Small intestine (tissue), 7 donors: ENCODE results near the gene TARBP1. TPM values are rescaled to one million over a fixed set of nuclear protein-coding genes. Genes with fewer than 3 reads are reported as not detected.

Experiments used
- DNase-seq, 2 donors: peaks; one replicate each; pipeline versions ENCODE4 v3.0.0 to v3.0.0-alpha.2; 2013
- FAIRE-seq: peaks from 2 replicates; lab custom pipeline; 2012; peaks lifted over from hg19 to GRCh38; lab: Jason Lieb, UNC
- H3K27ac ChIP-seq, 3 donors: one replicate each; pipeline ENCODE4 v1.5.1; 2013; ENCODE audit warnings: low read length in 2 of 3, mild to moderate bottlenecking in 2 of 3, control low read depth in 1 of 3, inconsistent platforms in 1 of 3, low read depth in 1 of 3, moderate library complexity in 1 of 3
- H3K27me3 ChIP-seq, 3 donors: one replicate each; pipeline ENCODE4 v1.6.1; 2013; ENCODE audit warnings: low read length in 3 of 3, inconsistent platforms in 1 of 3; ENCODE audit not compliant: control insufficient read depth in 3 of 3, insufficient read depth in 3 of 3
- H3K36me3 ChIP-seq, 3 donors: one replicate each; pipeline ENCODE4 v1.6.1; 2013; ENCODE audit warnings: low read length in 3 of 3, inconsistent platforms in 1 of 3, low read depth in 1 of 3, mild to moderate bottlenecking in 1 of 3, moderate library complexity in 1 of 3; ENCODE audit not compliant: control insufficient read depth in 3 of 3, insufficient read depth in 2 of 3
- H3K4me1 ChIP-seq, 3 donors: one replicate each; pipeline ENCODE4 v1.6.1; 2013; ENCODE audit warnings: low read length in 2 of 3, inconsistent platforms in 1 of 3, low read depth in 1 of 3, mild to moderate bottlenecking in 1 of 3, moderate library complexity in 1 of 3; ENCODE audit not compliant: control insufficient read depth in 3 of 3, insufficient read depth in 2 of 3
- H3K4me3 ChIP-seq, 3 donors: one replicate each; pipeline ENCODE4 v1.5.1; 2013; ENCODE audit warnings: low read length in 3 of 3, control low read depth in 1 of 3, inconsistent platforms in 1 of 3, low read depth in 1 of 3, mild to moderate bottlenecking in 1 of 3, moderate library complexity in 1 of 3
- H3K9me3 ChIP-seq, 2 donors: one replicate each; pipeline ENCODE4 v1.6.1; 2013; ENCODE audit warnings: low read depth in 1 of 2, low read length in 1 of 2; ENCODE audit not compliant: control insufficient read depth in 2 of 2, insufficient read depth in 1 of 2
- WGBS, 3 donors: extraction: QIAGEN DNeasy Blood & Tissue Kit; methylation state at CpG; one replicate each; pipeline ENCODE4 v1.1.7; 2013; 5-methylcytosine and 5-hydroxymethylcytosine counted together
- polyA plus RNA-seq, 4 donors: library from polyadenylated mRNA; stranded (reverse) in 3 of 4; unstranded in 1 of 4; fragments of 200-250 nt in 3 of 4; fragments of 120-200 nt in 1 of 4; gene quantifications; one replicate each; pipeline versions ENCODE4 v1.2.1 to v1.2.3, GENCODE V29; 2013
- donor health status: healthy with polysubstance abuse.
- donor health status: control.
- donor health status: control.
- donor health status: Bipolar disorder and iron deficiency.
- donor health status: healthy.

Gene TARBP1
- polyA plus RNA-seq, 4 donors: 8.1 to 67.5 (median 19.4) TPM

GRCh38 chr1:234489007-234489697 lies 10.2 kb upstream of the TARBP1 start:
- 81 to 88% (median 85%) methylated on average over 11 of the region's 11 CpGs for WGBS, 3 donors
- Histone ChIP-seq H3K36me3 (no peaks in the 10 kb centered on the region), H3K27me3 (no peaks in the 10 kb centered on the region), H3K9me3 (no peaks in the 10 kb centered on the region), H3K4me3 (no peak overlapping the region), H3K4me1 (peaks cover 0 to 2% (median 2%) of the 10 kb centered on the region in 3 donors), H3K27ac (no peak overlapping the region)
- FAIRE-seq (no peak), DNase-seq (no peak)

- FAIRE-seq: no peak
- H3K9me3 ChIP-seq: no peaks in the 10 kb centered on the region
- H3K27me3 ChIP-seq: no peaks in the 10 kb centered on the region
- no peak overlapping the region for H3K27ac ChIP-seq
- no peaks in the 10 kb centered on the region for H3K36me3 ChIP-seq
- no peak for DNase-seq
- H3K4me1 ChIP-seq: peaks cover 0 to 2% (median 2%) of the 10 kb centered on the region in 3 donors
- H3K4me3 ChIP-seq: no peak overlapping the region
- 70 to 78% (median 78%) methylated on average over 9 of the region's 9 CpGs for WGBS, 3 donors
These were observed 9.4 kb upstream of the TARBP1 start for GRCh38 chr1:234488054-234489006.

DNA sequence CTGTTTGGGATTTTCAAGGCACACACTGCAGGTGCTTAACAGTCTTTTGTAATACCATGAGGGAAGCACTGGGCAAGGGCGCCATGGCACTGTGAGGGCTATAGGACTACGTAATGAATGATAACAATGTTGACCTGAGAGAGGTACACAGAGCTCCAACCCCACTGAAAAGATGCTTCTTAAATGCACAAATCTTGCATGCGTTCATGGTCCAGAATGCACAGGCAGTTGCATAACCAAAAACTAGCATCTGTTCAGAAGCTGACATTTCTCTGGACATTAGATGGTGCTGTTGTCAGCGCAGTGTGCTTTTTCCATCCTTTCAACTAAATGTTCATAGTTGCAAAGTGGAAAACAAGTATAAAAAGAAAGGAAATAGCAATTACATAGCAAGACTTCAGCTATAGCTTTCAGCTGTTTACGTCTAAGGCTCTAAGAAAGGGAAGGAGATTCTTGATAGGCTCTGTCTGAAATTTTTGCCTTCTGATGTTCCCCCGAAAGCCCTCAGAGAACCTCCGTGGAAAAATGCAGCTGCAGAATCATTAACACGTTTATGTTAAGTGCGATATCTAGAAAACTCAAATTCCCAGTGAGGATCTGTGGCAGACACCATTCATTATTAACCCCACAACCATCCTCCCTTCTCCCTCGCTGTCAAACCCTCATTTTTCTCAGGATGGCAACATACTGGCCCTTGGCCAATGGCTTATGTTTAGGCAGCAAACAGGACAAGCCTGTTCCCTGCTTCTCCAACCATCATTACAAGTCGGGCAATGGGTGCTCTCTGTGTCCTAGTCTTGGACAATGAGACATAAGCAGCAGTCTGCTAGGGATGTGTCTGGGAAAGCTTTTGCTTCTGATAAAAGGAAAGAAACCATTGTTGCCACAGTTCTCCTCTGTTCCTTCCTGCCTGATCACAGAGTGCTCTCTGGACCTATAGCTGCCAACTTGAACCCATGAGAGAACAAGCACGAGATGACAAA lies 8.2 kb upstream of the TARBP1 start:
- H3K36me3 ChIP-seq: no peaks in the 10 kb centered on the region
- DNase-seq: peak; percentile 51 to 58
- H3K4me1 ChIP-seq: peaks cover 0 to 2% (median 2%) of the 10 kb centered on the region in 3 donors
- H3K4me3 ChIP-seq: no peak overlapping the region
- H3K9me3 ChIP-seq: no peaks in the 10 kb centered on the region
- no peak for FAIRE-seq
- WGBS, 3 donors: 30 to 42% (median 33%) methylated on average over 12 of the region's 12 CpGs
- H3K27ac ChIP-seq: peak overlapping the region in 1 of 3 donors; percentile 44
- H3K27me3 ChIP-seq: peaks cover 0 to 3% (median 0%) of the 10 kb centered on the region in 3 donors

DNA sequence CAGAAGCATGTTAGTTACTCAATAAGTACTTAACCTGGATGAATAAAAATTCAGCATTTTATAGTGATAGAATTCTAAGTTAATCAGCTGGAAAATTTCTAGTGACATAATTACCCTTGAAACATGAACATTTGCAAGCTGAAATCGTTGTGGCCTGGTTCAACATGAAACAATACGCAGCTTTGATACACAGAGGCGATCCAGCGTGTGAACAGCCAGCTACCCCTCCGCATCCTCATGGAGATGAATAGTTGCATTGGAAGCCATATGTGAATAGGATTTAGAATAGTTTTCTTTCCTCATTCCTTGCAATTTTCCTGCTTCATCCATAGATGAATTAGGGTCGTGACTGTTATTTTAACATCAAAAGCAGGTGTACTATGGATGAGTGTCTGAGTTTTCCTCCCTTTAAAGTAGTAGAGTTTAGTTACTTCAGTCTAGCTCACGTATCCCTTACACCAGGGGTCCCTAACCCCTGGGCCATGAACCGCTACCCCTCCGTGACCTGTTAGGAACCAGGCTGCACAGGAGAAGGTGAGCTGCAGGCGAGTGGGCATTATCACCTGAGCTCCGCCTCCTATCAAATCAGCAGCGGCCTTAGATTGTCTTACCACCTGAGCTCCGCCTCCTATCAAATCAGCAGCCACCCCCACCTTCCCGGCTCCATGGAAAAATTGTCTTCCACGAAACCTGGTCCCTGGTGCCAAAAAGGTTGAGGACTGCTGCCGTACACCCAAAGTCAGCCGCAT lies 6.2 kb upstream of the TARBP1 start:
- Histone ChIP-seq H3K27me3 (peaks cover 0 to 3% (median 0%) of the 10 kb centered on the region in 3 donors), H3K36me3 (no peaks in the 10 kb centered on the region), H3K4me3 (no peak overlapping the region), H3K4me1 (no peaks in the 10 kb centered on the region), H3K9me3 (no peaks in the 10 kb centered on the region), H3K27ac (no peak overlapping the region)
- no peak for DNase-seq
- 67 to 81% (median 80%) methylated on average over 17 of the region's 17 CpGs for WGBS, 3 donors
- no peak for FAIRE-seq

- Histone ChIP-seq H3K36me3 (no peaks in the 10 kb centered on the region), H3K4me3 (no peak overlapping the region), H3K4me1 (peaks cover 0 to 2% (median 0%) of the 10 kb centered on the region in 3 donors), H3K9me3 (no peaks in the 10 kb centered on the region), H3K27ac (no peak overlapping the region), H3K27me3 (peaks cover 0 to 3% (median 0%) of the 10 kb centered on the region in 3 donors)
- 65 to 80% (median 71%) methylated on average over 3 of the region's 3 CpGs for WGBS, 3 donors
- FAIRE-seq (no peak), DNase-seq (no peak)
These were observed 5.2 kb upstream of the TARBP1 start for GRCh38 chr1:234484218-234484617.

DNA sequence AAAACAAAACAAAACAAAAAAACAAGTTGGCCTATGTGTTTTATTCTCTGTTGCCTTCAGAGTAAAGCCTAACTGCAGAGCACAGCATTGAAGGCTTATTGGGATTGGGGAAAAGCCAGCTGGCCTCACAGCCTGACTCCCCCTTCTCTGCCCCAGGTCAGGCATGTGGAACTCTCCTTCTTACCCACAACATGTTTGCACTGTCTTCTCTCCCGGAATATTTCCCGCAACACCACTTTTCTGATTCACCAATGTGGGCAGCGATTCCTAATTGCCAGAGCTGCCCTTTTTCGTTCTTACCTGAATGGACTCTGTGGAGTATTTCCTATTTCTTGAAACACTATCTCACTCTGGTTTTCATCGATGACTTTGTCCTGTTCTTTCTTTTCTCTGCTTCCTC lies 2.8 kb upstream of the TARBP1 start:
- H3K9me3 ChIP-seq: no peaks in the 10 kb centered on the region
- 84 to 91% (median 88%) methylated on average over 5 of the region's 5 CpGs for WGBS, 3 donors
- peaks cover 0 to 3% (median 0%) of the 10 kb centered on the region in 3 donors for H3K27me3 ChIP-seq
- no peak for FAIRE-seq
- no peak for DNase-seq
- H3K4me1 ChIP-seq: peaks cover 0 to 6% (median 2%) of the 10 kb centered on the region in 3 donors
- H3K36me3 ChIP-seq: no peaks in the 10 kb centered on the region
- no peak overlapping the region for H3K4me3 ChIP-seq
- no peak overlapping the region for H3K27ac ChIP-seq

DNA sequence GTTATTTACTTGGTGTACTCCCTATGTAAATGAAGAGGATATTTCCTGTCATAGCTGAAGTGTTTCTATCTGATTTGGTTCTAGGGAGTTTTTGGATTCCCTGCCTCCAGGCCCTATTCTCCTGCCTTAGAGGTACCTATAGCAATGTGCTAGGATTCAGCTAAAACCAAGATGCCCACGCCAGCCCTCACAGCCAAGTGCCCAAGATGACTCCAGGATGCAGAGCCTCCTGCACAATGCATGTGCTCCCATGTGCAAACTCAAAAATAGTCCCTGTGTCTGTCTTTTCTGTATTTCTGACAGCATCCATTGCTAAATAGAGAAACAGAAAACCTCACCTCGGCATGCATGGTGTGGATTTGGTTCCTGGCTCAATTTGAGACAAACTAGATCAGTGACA lies 887 bp upstream of the TARBP1 start:
- Histone ChIP-seq H3K9me3 (no peaks in the 10 kb centered on the region), H3K27ac (no peak overlapping the region), H3K4me1 (peaks cover 0 to 9% (median 2%) of the 10 kb centered on the region in 3 donors), H3K36me3 (peaks cover 0 to 7% (median 0%) of the 10 kb centered on the region in 3 donors), H3K4me3 (no peak overlapping the region), H3K27me3 (peaks cover 0 to 3% (median 0%) of the 10 kb centered on the region in 3 donors)
- no peak for FAIRE-seq
- no peak for DNase-seq
- 59 to 81% (median 65%) methylated on average over 2 of the region's 2 CpGs for WGBS, 3 donors
